Caco-2 (cell line): ENCODE measurements around the gene TRDMT1. TPM values are rescaled to one million over a fixed set of nuclear protein-coding genes. Genes with fewer than 3 reads are reported as not detected.

Source experiments
- BruUV-seq: library from RNA; stranded (reverse); fragments of 400-500 nt; replicated peaks from 2 replicates; lab custom pipeline; 2021; lab: Mats Ljungman, UMichigan
- CTCF ChIA-PET: fragments of 300-600 bp; sonication (Branson Sonifier 250); formaldehyde crosslinking; loops from one replicate; lab custom pipeline; 2022; ENCODE audit warnings: antibody characterized with exemption; lab: Charles Lee
- POLR2A ChIA-PET: fragments of 300-600 bp; sonication (Branson Sonifier 250); formaldehyde crosslinking; loops from one replicate; lab custom pipeline; 2022; ENCODE audit warnings: antibody characterized with exemption; lab: Charles Lee
- DNase-seq, 2 experiments: peaks; one replicate each; pipeline versions ENCODE4 v3.0.0 to v3.0.0-alpha.2; 2020 to 2022
- H3K27me3 ChIP-seq: replicated peaks from 2 replicates; pipeline ENCODE4 v1.6.0; 2011; ENCODE audit warnings: low read length; ENCODE audit not compliant: control insufficient read depth, insufficient read depth
- H3K36me3 ChIP-seq: 2 replicates; pipeline ENCODE4 v1.5.1; 2011; ENCODE audit warnings: low read length; ENCODE audit not compliant: control insufficient read depth, insufficient read depth
- H3K4me1 ChIP-seq: fragments of 250-450 bp; sonication (Bioruptor Pico); 2 replicates; pipeline ENCODE4 v1.5.1; 2020; ENCODE audit warnings: mild to moderate bottlenecking
- H3K4me3 ChIP-seq: 2 replicates; pipeline ENCODE4 v1.5.1; 2011; ENCODE audit warnings: low read depth, mild to moderate bottlenecking, control low read depth, low read length
- H3K9me3 ChIP-seq: fragments of 250-450 bp; sonication (Bioruptor Pico); 2 replicates; pipeline ENCODE4 v1.5.1; 2020; ENCODE audit warnings: mild to moderate bottlenecking, moderate library complexity
- H3K27ac Mint-ChIP-seq: one replicate; pipeline ENCODE4 v1.8.0; 2022; ENCODE audit warnings: mixed read lengths; ENCODE audit not compliant: unreplicated experiment
- H3K27me3 Mint-ChIP-seq: one replicate; pipeline ENCODE4 v1.8.0; 2022; ENCODE audit warnings: mixed read lengths; ENCODE audit not compliant: insufficient read depth, unreplicated experiment
- H3K36me3 Mint-ChIP-seq: one replicate; pipeline ENCODE4 v1.8.0; 2022; ENCODE audit warnings: mild to moderate bottlenecking, mixed read lengths; ENCODE audit not compliant: insufficient read depth, unreplicated experiment
- H3K4me1 Mint-ChIP-seq: one replicate; pipeline ENCODE4 v1.8.0; 2022; ENCODE audit warnings: low read depth, mixed read lengths; ENCODE audit not compliant: unreplicated experiment
- H3K4me3 Mint-ChIP-seq: one replicate; pipeline ENCODE4 v1.8.0; 2022; ENCODE audit warnings: mild to moderate bottlenecking, moderate library complexity, mixed read lengths; ENCODE audit not compliant: unreplicated experiment
- H3K9me3 Mint-ChIP-seq: one replicate; pipeline ENCODE4 v1.8.0; 2022; ENCODE audit warnings: mixed read lengths; ENCODE audit not compliant: unreplicated experiment
- CTCF ChIP-seq, 2 experiments: fragments of 200-600 bp in 1 of 2; IDR thresholded peaks; 1 replicate in 1 of 2; 2 replicates in 1 of 2; pipeline versions ENCODE4 v1.5.1 to v1.8.0; 2011 to 2022; ENCODE audit warnings: antibody characterized with exemption in 1 of 2, control low read depth in 1 of 2, inconsistent platforms in 1 of 2, low read depth in 1 of 2, low read length in 1 of 2, mild to moderate bottlenecking in 1 of 2, moderate library complexity in 1 of 2; ENCODE audit not compliant: insufficient read depth in 1 of 2, severe bottlenecking in 1 of 2, unreplicated experiment in 1 of 2
- intact Hi-C: fragments of 100-400 bp; cut with micrococcal nuclease; formaldehyde crosslinking; loops from one replicate; pipeline ENCODE4 v1.10.0; 2022; ENCODE audit not compliant: unreplicated experiment
- total RNA-seq: library from RNA; stranded (reverse); gene quantifications from 2 replicates; pipeline ENCODE4 v1.2.3, GENCODE V29; 2022

The TRDMT1 gene
- total RNA-seq, 1 experiment from 2014 or later = 8.6 TPM

GRCh38 chr10:17241611-17242333 lies 40.3 kb upstream of the TRDMT1 start:
- ChIA-PET CTCF (no interaction called here), POLR2A (no interaction called here)
- no peaks in the 10 kb centered on the region for H3K4me1 ChIP-seq
- no peaks in the 10 kb centered on the region for H3K9me3 ChIP-seq
- no TSS peak for BruUV-seq
- H3K4me3 ChIP-seq = no peak overlapping the region
- no peak for TF ChIP-seq CTCF (IDR thresholded peaks at IDR 0.05; ENCODE audit: insufficient read depth in 1 of 2, low read depth in 1 of 2, low read length in 1 of 2, severe bottlenecking in 1 of 2, unreplicated experiment in 1 of 2)
- no peaks in the 10 kb centered on the region for H3K27me3 ChIP-seq
- H3K9me3 Mint-ChIP-seq = peaks cover 14% of the 10 kb centered on the region
- no peak for DNase-seq
- H3K4me3 Mint-ChIP-seq = no peak overlapping the region
- no peaks in the 10 kb centered on the region for H3K36me3 ChIP-seq
- H3K27ac Mint-ChIP-seq = no peak overlapping the region
- H3K4me1 Mint-ChIP-seq = no peaks in the 10 kb centered on the region
- intact Hi-C loops = no loop called here
- H3K27me3 Mint-ChIP-seq = no peaks in the 10 kb centered on the region
- no peaks in the 10 kb centered on the region for H3K36me3 Mint-ChIP-seq

GRCh38 chr10:17240616-17241015 lies 39.1 kb upstream of the TRDMT1 start:
- no peak overlapping the region for H3K4me3 ChIP-seq
- Mint-ChIP-seq H3K4me1 (no peaks in the 10 kb centered on the region), H3K27me3 (no peaks in the 10 kb centered on the region), H3K36me3 (peaks cover 8% of the 10 kb centered on the region), H3K9me3 (peaks cover 3% of the 10 kb centered on the region), H3K4me3 (no peak overlapping the region), H3K27ac (no peak overlapping the region)
- H3K36me3 ChIP-seq = no peaks in the 10 kb centered on the region
- intact Hi-C loops = no loop called here
- BruUV-seq = no TSS peak
- H3K9me3 ChIP-seq = no peaks in the 10 kb centered on the region
- DNase-seq = no peak
- POLR2A ChIA-PET = interaction anchor here (0.5 kb wide), 1 partner anchor 403 kb away, joined by 3 read pairs; the partner anchor contains the start of gene STAM
- TF ChIP-seq CTCF (IDR thresholded peaks at IDR 0.05; ENCODE audit: insufficient read depth in 1 of 2, low read depth in 1 of 2, low read length in 1 of 2, severe bottlenecking in 1 of 2, unreplicated experiment in 1 of 2) = no peak
- H3K4me1 ChIP-seq = no peaks in the 10 kb centered on the region
- H3K27me3 ChIP-seq = no peaks in the 10 kb centered on the region
- CTCF ChIA-PET = no interaction called here

- no TSS peak for BruUV-seq
- intact Hi-C loops = no loop called here
- H3K4me1 Mint-ChIP-seq = no peaks in the 10 kb centered on the region
- H3K36me3 Mint-ChIP-seq = peaks cover 14% of the 10 kb centered on the region
- Histone ChIP-seq H3K4me3 (no peak overlapping the region), H3K36me3 (no peaks in the 10 kb centered on the region), H3K27me3 (no peaks in the 10 kb centered on the region), H3K9me3 (no peaks in the 10 kb centered on the region), H3K4me1 (no peaks in the 10 kb centered on the region)
- POLR2A ChIA-PET = interaction anchor here (0.5 kb wide), 1 partner anchor 404 kb away, joined by 3 read pairs; the partner anchor contains the start of gene STAM
- CTCF ChIA-PET = no interaction called here
- no peaks in the 10 kb centered on the region for H3K27me3 Mint-ChIP-seq
- no peak overlapping the region for H3K27ac Mint-ChIP-seq
- H3K4me3 Mint-ChIP-seq = no peak overlapping the region
- no peak for TF ChIP-seq CTCF (IDR thresholded peaks at IDR 0.05; ENCODE audit: insufficient read depth in 1 of 2, low read depth in 1 of 2, low read length in 1 of 2, severe bottlenecking in 1 of 2, unreplicated experiment in 1 of 2)
- no peak for DNase-seq
- no peaks in the 10 kb centered on the region for H3K9me3 Mint-ChIP-seq
These were observed 38.6 kb upstream of the TRDMT1 start for GRCh38 chr10:17240096-17240495.
